Body of pancreas (tissue), 4 donors: Measurements from ENCODE around the gene BCAT1. TPM values are rescaled to one million over a fixed set of nuclear protein-coding genes. Genes with fewer than 3 reads are reported as not detected.

Experiments used
- ATAC-seq: fragments of 150-250 bp; one replicate; pipeline ENCODE4 v1.9.1; 2016
- DNase-seq, 4 donors: peaks; one replicate each; pipeline ENCODE4 v3.0.0-alpha.2; 2019
- H3K27ac ChIP-seq, 4 donors: fragments of 200-600 bp; sonication (generic); 1 replicate in 3 of 4; 2 replicates in 1 of 4; pipeline versions ENCODE4 v1.5.1 to v1.6.1; 2016 to 2019; ENCODE audit warnings: mild to moderate bottlenecking in 1 of 4, mixed read lengths in 1 of 4, moderate library complexity in 1 of 4
- H3K27me3 ChIP-seq, 2 donors: fragments of 200-600 bp; sonication (generic); one replicate each; pipeline ENCODE4 v1.6.0; 2016; ENCODE audit warnings: mild to moderate bottlenecking in 1 of 2
- H3K36me3 ChIP-seq, 2 donors: fragments of 200-600 bp; sonication (generic); replicated peaks in 1 of 2; 2 replicates each; pipeline ENCODE4 v1.5.1; 2016; ENCODE audit warnings: low read depth in 2 of 2; ENCODE audit not compliant: insufficient read depth in 1 of 2
- H3K4me1 ChIP-seq: fragments of 200-600 bp; sonication (generic); one replicate; pipeline ENCODE4 v1.6.0; 2016
- H3K4me3 ChIP-seq, 2 donors: fragments of 200-600 bp; sonication (generic); 1 replicate in 1 of 2; 2 replicates in 1 of 2; pipeline ENCODE4 v1.5.1; 2016 to 2019
- H3K9me3 ChIP-seq, 3 donors: fragments of 200-600 bp; sonication (generic); 1 replicate in 2 of 3; 2 replicates in 1 of 3; pipeline ENCODE4 v1.5.1; 2016
- POLR2A ChIP-seq, 3 donors: fragments of 450-650 bp; IDR thresholded peaks; one replicate each; pipeline ENCODE4 v1.6.1; 2016; ENCODE audit warnings: antibody characterized with exemption in 3 of 3, mild to moderate bottlenecking in 2 of 3
- WGBS, 2 donors: methylation state at CpG; one replicate each; pipeline ENCODE4 v1.1.5; 2017; 5-methylcytosine and 5-hydroxymethylcytosine counted together
- intact Hi-C: fragments of 100-400 bp; cut with DNase I; formaldehyde crosslinking; loops from one replicate; pipeline ENCODE4 v1.15.1; 2023
- total RNA-seq, 2 donors: library from RNA; depleted of rRNA; stranded (reverse); fragments of >200 nt; gene quantifications; one replicate each; pipeline ENCODE4 v1.1.0, GENCODE V29; 2016
- TF ChIP-seq, protein P1 (sequence below), 7 experiments: fragments of 450-650 bp in 4 of 7; fragments of 200-600 bp in 3 of 7; sonication (generic) in 3 of 7; IDR thresholded peaks; one replicate each; pipeline ENCODE4 v1.5.1; 2016 to 2019; ENCODE audit warnings: antibody characterized with exemption in 7 of 7

BCAT1 gene
- total RNA-seq, 2 donors from 2014 or later: 30.0 to 59.7 TPM

DNA sequence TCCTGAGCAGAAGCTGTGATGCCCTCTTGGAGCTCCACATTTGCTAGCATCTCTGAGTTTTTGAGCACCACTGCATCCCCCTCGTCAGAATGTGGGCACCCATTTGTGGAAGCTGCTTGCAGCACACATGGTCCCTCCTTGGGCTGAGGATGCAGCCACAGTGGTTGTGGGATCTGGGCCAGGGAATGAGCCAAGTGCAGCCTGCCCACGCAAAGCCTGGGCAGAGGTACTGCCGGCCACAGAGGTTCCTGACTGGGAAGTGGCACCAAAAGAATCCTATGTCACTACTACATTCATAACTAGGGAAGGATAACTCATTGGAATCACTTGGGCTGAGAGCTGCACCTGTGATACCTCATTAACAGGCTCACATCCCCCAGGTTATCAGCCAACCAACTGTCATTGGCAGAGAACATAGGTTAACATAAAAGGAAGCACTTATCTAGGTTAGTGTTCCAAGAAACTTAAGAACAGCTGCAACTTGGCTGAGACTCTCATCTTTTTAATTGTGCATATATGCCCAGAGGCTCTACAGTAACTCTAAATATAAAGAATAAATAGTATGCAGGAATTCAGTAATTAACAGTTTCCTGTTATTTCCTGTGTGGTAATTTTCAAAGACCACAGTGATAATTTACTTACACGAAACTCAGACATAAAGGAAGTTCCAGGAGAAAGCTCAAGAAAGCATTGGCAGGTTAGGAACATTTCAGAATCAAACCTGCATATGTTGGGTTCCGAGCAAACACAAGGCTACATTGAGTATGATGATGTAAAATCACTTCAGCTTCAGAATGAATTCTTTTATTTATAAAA is 145.3 kb downstream of the BCAT1 start:
- no peak for ATAC-seq
- TF ChIP-seq, protein P1, sequence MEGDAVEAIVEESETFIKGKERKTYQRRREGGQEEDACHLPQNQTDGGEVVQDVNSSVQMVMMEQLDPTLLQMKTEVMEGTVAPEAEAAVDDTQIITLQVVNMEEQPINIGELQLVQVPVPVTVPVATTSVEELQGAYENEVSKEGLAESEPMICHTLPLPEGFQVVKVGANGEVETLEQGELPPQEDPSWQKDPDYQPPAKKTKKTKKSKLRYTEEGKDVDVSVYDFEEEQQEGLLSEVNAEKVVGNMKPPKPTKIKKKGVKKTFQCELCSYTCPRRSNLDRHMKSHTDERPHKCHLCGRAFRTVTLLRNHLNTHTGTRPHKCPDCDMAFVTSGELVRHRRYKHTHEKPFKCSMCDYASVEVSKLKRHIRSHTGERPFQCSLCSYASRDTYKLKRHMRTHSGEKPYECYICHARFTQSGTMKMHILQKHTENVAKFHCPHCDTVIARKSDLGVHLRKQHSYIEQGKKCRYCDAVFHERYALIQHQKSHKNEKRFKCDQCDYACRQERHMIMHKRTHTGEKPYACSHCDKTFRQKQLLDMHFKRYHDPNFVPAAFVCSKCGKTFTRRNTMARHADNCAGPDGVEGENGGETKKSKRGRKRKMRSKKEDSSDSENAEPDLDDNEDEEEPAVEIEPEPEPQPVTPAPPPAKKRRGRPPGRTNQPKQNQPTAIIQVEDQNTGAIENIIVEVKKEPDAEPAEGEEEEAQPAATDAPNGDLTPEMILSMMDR (IDR thresholded peaks at IDR 0.05): no peak
- no peak for TF ChIP-seq POLR2A (IDR thresholded peaks at IDR 0.05)
- Histone ChIP-seq H3K27ac (no peak overlapping the region), H3K9me3 (peaks cover 0 to 15% (median 0%) of the 10 kb centered on the region in 3 donors), H3K36me3 (no peaks in the 10 kb centered on the region), H3K27me3 (no peaks in the 10 kb centered on the region), H3K4me3 (no peak overlapping the region), H3K4me1 (no peaks in the 10 kb centered on the region)
- 60% methylated on average over 4 to 5 of the region's 5 CpGs for WGBS, 2 donors
- intact Hi-C loops: no loop called here
- DNase-seq: no peak

DNA sequence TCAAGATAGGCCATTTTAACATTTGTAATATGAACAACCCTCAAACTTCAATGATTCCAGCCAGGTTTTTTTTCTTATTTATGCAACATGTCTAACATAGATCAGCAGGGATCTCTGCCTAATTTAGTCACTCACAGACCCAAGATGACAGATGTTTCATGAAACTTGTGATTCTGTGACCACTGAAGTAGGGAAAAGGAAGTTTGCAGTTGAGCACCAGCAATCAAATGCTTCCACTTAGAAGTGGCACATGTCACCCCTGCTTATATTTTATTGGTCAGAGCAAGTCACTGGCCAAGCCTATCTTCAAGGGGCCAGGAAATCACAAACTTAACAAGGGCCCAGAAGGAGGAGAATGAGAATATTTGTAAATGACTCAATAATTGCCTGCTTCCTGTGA is 150.6 kb downstream of the BCAT1 start:
- intact Hi-C loops: no loop called here
- H3K4me3 ChIP-seq: no peak overlapping the region
- peaks cover 0 to 7% (median 0%) of the 10 kb centered on the region in 3 donors for H3K9me3 ChIP-seq
- DNase-seq (no peak), ATAC-seq (no peak)
- no peak overlapping the region for H3K27ac ChIP-seq
- H3K36me3 ChIP-seq: no peaks in the 10 kb centered on the region
- H3K27me3 ChIP-seq: no peaks in the 10 kb centered on the region
- TF ChIP-seq, protein P1 (IDR thresholded peaks at IDR 0.05): no peak
- H3K4me1 ChIP-seq: no peaks in the 10 kb centered on the region

- H3K4me3 ChIP-seq: no peak overlapping the region
- DNase-seq (no peak), ATAC-seq (no peak)
- intact Hi-C loops: no loop called here
- no peak overlapping the region for H3K27ac ChIP-seq
- WGBS, 2 donors: 76 to 80% methylated on average over 2 of the region's 2 CpGs
- no peak for TF ChIP-seq POLR2A (IDR thresholded peaks at IDR 0.05)
- TF ChIP-seq, protein P1 (IDR thresholded peaks at IDR 0.05): no peak
- H3K36me3 ChIP-seq: no peaks in the 10 kb centered on the region
- peaks cover 0 to 3% (median 0%) of the 10 kb centered on the region in 3 donors for H3K9me3 ChIP-seq
- H3K4me1 ChIP-seq: no peaks in the 10 kb centered on the region
- H3K27me3 ChIP-seq: no peaks in the 10 kb centered on the region
These were observed 151.0 kb downstream of the BCAT1 start for GRCh38 chr12:24797901-24798300.

GRCh38 chr12:24796876-24797275 is 152.0 kb downstream of the BCAT1 start:
- WGBS, 2 donors: 58 to 66% methylated on average over 5 of the region's 5 CpGs

More at GRCh38 chr12:24796876-24797275, 152.0 kb downstream of the BCAT1 start:
- no peaks in the 10 kb centered on the region for H3K36me3 ChIP-seq
- DNase-seq: no peak
- ATAC-seq: no peak
- no peaks in the 10 kb centered on the region for H3K27me3 ChIP-seq
- H3K4me1 ChIP-seq: no peaks in the 10 kb centered on the region
- no peaks in the 10 kb centered on the region for H3K9me3 ChIP-seq
- no peak overlapping the region for H3K27ac ChIP-seq
- TF ChIP-seq POLR2A (IDR thresholded peaks at IDR 0.05): no peak
- TF ChIP-seq, protein P1 (IDR thresholded peaks at IDR 0.05): no peak
- intact Hi-C loops: no loop called here
- H3K4me3 ChIP-seq: no peak overlapping the region
